Fibroblast of villous mesenchyme (primary cell): ENCODE data around the gene EHF. TPM values are rescaled to one million over a fixed set of nuclear protein-coding genes. Genes with fewer than 3 reads are reported as not detected.

ENCODE experiments used
- DNase-seq: peaks from one replicate; pipeline ENCODE4 v3.0.0-alpha.2; 2010; ENCODE audit warnings: low read depth
- H3K4me3 ChIP-seq: 2 replicates; pipeline ENCODE4 v1.5.1; 2011; ENCODE audit warnings: low read depth, mild to moderate bottlenecking, low read length
- total RNA-seq: library from RNA; depleted of rRNA; stranded (reverse); fragments of >200 nt; gene quantifications from 2 replicates; pipeline ENCODE4 v1.2.3, GENCODE V29; 2012
- TF ChIP-seq, protein P1 (sequence below): IDR thresholded peaks from 2 replicates; pipeline ENCODE4 v1.5.1; 2012; ENCODE audit warnings: low read depth, mild to moderate bottlenecking, low read length; ENCODE audit not compliant: insufficient read depth

The EHF gene
- total RNA-seq, 1 donor, result not detected

GRCh38 chr11:34614344-34615104 lies 6.4 kb upstream of the EHF start:
- peak; percentile 84 for DNase-seq
- TF ChIP-seq, protein P1, sequence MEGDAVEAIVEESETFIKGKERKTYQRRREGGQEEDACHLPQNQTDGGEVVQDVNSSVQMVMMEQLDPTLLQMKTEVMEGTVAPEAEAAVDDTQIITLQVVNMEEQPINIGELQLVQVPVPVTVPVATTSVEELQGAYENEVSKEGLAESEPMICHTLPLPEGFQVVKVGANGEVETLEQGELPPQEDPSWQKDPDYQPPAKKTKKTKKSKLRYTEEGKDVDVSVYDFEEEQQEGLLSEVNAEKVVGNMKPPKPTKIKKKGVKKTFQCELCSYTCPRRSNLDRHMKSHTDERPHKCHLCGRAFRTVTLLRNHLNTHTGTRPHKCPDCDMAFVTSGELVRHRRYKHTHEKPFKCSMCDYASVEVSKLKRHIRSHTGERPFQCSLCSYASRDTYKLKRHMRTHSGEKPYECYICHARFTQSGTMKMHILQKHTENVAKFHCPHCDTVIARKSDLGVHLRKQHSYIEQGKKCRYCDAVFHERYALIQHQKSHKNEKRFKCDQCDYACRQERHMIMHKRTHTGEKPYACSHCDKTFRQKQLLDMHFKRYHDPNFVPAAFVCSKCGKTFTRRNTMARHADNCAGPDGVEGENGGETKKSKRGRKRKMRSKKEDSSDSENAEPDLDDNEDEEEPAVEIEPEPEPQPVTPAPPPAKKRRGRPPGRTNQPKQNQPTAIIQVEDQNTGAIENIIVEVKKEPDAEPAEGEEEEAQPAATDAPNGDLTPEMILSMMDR, result no peak
- H3K4me3 ChIP-seq, result no peak overlapping the region

DNA sequence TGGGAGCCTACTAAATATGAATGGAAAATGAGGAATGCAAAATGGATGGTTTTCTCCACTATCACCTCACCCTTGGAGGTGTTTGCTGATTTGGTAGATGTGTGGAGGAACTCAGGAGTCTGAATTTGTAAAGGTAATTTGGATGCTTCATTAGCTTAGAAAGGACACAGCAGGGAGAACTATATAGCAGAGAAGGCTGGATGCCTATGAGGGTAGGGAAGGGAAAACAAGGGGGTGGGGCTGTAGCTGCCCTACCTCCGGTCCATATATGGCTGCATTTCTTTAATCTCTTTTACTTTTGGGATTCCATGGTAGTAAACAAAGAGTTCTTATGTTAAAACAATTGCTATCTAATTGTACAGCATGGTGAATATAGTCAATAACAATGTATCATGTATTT lies 4.8 kb upstream of the EHF start:
- no peak for DNase-seq
- TF ChIP-seq, protein P1, result no peak
- H3K4me3 ChIP-seq, result no peak overlapping the region

DNA sequence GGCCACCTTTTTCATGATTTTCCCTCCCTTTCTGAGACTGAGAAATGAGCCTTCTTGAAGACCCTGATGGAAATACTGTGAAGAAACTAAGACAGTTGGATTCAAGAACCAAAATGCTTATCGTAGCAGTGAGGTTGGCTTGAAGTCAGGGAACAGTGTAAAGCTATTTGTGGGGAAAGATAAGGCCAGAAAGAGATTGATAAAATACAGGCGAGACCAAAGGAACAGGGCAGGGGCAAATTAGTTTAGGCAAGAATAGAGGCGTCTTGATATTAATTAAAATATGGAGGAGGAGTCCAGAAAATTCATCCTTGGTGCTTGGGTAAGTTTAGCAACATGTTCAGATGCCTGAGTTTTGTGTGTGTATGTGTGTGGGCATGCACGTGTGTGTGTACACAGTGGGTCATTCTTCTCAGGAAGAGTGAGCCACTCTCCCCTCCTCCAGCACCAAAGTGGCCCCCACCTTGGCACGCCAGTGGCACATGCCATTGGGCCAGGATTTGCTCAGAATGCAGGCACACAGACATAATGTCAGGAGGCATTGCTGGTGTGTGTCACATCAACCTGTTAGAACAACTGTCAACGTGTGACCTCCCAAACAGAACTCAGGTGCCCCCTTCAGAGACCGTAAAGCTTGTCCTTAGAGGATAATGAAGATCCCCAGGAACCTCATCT lies 3.9 kb upstream of the EHF start:
- TF ChIP-seq, protein P1, result no peak
- H3K4me3 ChIP-seq, result no peak overlapping the region
- DNase-seq, result no peak

DNA sequence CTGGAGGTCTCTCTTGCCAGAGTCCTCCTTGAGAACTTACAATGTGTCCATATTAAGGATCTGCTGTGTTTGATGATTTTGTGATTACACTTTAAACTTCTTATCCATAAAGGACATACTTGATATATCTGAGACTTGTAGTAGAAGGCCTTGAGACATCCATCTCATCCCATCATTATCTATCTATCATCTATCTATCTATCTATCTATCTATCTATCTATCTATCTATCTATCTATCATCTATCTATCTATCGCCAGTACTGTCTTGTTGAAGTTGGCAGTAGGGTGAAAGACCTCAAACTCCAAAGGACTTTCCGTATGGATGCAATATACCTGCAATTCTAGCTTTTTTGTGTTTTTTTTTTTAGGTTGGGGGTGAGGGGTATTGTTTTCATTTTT lies 2.5 kb upstream of the EHF start:
- TF ChIP-seq, protein P1, result no peak
- no peak overlapping the region for H3K4me3 ChIP-seq
- no peak for DNase-seq

DNA sequence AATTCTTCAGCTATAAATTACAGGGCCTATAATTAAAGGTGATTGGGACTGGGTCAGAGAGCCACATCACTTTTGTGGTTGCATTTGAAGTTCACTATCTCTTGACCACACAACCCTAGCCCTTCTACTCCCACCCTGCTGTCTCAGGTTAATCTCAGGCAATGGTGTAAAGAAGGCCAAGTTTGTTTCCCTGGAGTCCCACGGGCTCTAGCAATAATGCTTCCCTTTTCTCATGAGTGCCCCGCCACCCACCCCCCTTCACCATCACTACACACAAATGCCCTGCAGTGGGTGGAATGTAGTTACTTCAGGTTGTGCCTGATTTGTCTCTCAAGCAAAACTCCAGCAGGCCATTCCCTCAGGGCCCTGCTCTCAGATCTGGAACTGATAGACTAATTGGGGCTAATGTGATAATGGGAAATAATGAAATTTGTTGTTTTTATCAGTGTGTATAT lies 1.8 kb upstream of the EHF start:
- no peak overlapping the region for H3K4me3 ChIP-seq
- no peak for DNase-seq
- TF ChIP-seq, protein P1, result no peak

GRCh38 chr11:34620202-34620601 lies 691 bp upstream of the EHF start:
- H3K4me3 ChIP-seq, result no peak overlapping the region
- TF ChIP-seq, protein P1, result no peak
- no peak for DNase-seq
